Breast epithelium (tissue), 3 donors: Measurements from ENCODE around the gene SRCAP.

ENCODE experiments used
- CTCF ChIP-seq, 3 donors: fragments of 450-650 bp; IDR thresholded peaks; one replicate each; pipeline ENCODE4 v1.5.1; 2016 to 2017; ENCODE audit warnings: antibody characterized with exemption in 3 of 3, mild to moderate bottlenecking in 3 of 3, moderate library complexity in 3 of 3
- POLR2A ChIP-seq: fragments of 450-650 bp; IDR thresholded peaks from one replicate; pipeline ENCODE4 v1.6.1; 2016; ENCODE audit warnings: antibody characterized with exemption, mild to moderate bottlenecking, moderate library complexity

- TF ChIP-seq CTCF (IDR thresholded peaks at IDR 0.05) (no peak), POLR2A (no peak)
These were observed 7.1 kb upstream of the SRCAP start for GRCh38 chr16:30691907-30692306.
